Ovary (tissue), 9 donors: ENCODE data around the gene MAD1L1. TPM values are rescaled to one million over a fixed set of nuclear protein-coding genes. Genes with fewer than 3 reads are reported as not detected.

Experiments used
- DNase-seq, 5 donors: peaks; one replicate each; pipeline ENCODE4 v3.0.0-alpha.2; 2019 to 2020
- H3K27ac ChIP-seq, 2 donors: fragments of 200-600 bp; one replicate each; pipeline versions ENCODE4 v1.5.1 to v1.8.0; 2019 to 2022
- H3K27me3 ChIP-seq: fragments of 200-600 bp; one replicate; pipeline ENCODE4 v1.8.0; 2022
- H3K36me3 ChIP-seq: fragments of 200-600 bp; sonication (generic); one replicate; pipeline ENCODE4 v1.5.1; 2019
- H3K4me1 ChIP-seq: one replicate; pipeline ENCODE4 v1.8.1; 2013; ENCODE audit warnings: mild to moderate bottlenecking, moderate library complexity; ENCODE audit not compliant: insufficient read depth
- H3K4me3 ChIP-seq: fragments of 200-600 bp; sonication (generic); one replicate; pipeline ENCODE4 v1.5.1; 2017
- H3K9me3 ChIP-seq, 2 donors: fragments of 200-600 bp in 1 of 2; sonication (generic) in 1 of 2; one replicate each; pipeline versions ENCODE4 v1.5.1 to v1.8.1; 2013 to 2019; ENCODE audit warnings: mild to moderate bottlenecking in 1 of 2, moderate library complexity in 1 of 2
- EP300 ChIP-seq: sonication (generic); formaldehyde crosslinking; IDR thresholded peaks from one replicate; pipeline ENCODE4 v1.6.1; 2017; ENCODE audit warnings: antibody characterized with exemption
- POLR2A ChIP-seq: fragments of 450-650 bp; IDR thresholded peaks from one replicate; pipeline ENCODE4 v1.6.1; 2017; ENCODE audit warnings: antibody characterized with exemption, mild to moderate bottlenecking, moderate library complexity
- WGBS, 3 donors: extraction: QIAGEN DNeasy Blood & Tissue Kit in 1 of 3; methylation state at CpG; one replicate each; pipeline versions ENCODE4 v1.1.5 to v1.1.7; 2013 to 2017; 5-methylcytosine and 5-hydroxymethylcytosine counted together
- intact Hi-C, 4 donors: fragments of 100-400 bp; cut with DNase I; formaldehyde crosslinking; loops; one replicate each; pipeline versions ENCODE4 v1.11.0 to v1.15.1; 2022 to 2023
- polyA plus RNA-seq, 2 donors: library from polyadenylated mRNA; stranded (reverse); fragments of 200-250 nt in 1 of 2; fragments of 350-450 nt in 1 of 2; fragmentation: Illumina TruSeq in 1 of 2; extraction: RNeasy Lipid Tissue Mini Kit (QIAGEN cat#74804) in 1 of 2; gene quantifications; one replicate each; pipeline ENCODE4 v1.2.3, GENCODE V29; 2013 to 2014
- total RNA-seq, 7 donors: library from RNA; depleted of rRNA in 2 of 7; stranded (reverse); fragments of >200 nt in 2 of 7; fragmentation: NEBNext Ultra II Directional in 3 of 7; extraction: Animal tissue kit (Norgen Biotek cat#: 25700) in 3 of 7; gene quantifications; one replicate each; pipeline versions ENCODE4 v1.1.0 to v1.2.4, GENCODE V29; 2016 to 2023
- TF ChIP-seq, protein P1 (sequence below), 3 donors: fragments of 450-650 bp in 2 of 3; fragments of 200-600 bp in 1 of 3; IDR thresholded peaks; one replicate each; pipeline versions ENCODE4 v1.5.1 to v1.8.0; 2016 to 2022; ENCODE audit warnings: antibody characterized with exemption in 3 of 3, mild to moderate bottlenecking in 1 of 3
- donor health status: DM: no; HTN: no; CAD: no; lungs with moderate emphysema.
- donor health status: DM: no; HTN: no; CAD: no.
- donor health status: Bipolar disorder and iron deficiency.
- donor health status: DM: yes; HTN: yes; CAD: no.
- donor health status: DM: no; HTN: no; CAD: no.
- donor health status: DM: yes; HTN: yes; CAD: no.

MAD1L1 gene
- total and polyA plus RNA-seq, 9 donors: 5.9 to 36.6 (median 22.8) TPM

DNA sequence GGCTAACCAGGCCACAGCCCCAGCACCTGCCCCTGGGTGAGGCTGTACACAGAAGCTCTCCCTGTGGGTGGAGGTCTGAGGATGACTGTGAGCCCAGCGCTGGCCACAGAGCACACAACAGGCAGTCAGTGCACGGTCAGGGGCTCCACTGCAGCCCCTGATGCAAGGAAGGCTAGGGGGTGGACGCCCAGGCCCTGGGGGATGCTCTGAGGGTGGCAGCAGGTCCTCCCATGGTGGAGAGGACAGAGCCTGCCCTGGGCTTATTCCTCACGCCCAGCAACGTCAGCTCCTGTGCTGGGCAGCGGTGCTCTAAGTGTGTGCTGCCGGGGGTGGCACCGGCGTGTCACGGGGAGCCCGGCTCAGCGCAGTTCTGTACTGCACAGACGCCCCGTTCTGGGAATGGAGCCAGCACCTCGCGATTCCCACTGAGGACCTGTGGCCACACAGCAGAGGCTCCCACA, 223.2 kb downstream of the MAD1L1 start:
- no peaks in the 10 kb centered on the region for H3K4me1 ChIP-seq
- H3K27ac ChIP-seq: no peak overlapping the region
- H3K9me3 ChIP-seq: no peaks in the 10 kb centered on the region
- TF ChIP-seq EP300 (no peak), POLR2A (no peak)
- TF ChIP-seq, protein P1, sequence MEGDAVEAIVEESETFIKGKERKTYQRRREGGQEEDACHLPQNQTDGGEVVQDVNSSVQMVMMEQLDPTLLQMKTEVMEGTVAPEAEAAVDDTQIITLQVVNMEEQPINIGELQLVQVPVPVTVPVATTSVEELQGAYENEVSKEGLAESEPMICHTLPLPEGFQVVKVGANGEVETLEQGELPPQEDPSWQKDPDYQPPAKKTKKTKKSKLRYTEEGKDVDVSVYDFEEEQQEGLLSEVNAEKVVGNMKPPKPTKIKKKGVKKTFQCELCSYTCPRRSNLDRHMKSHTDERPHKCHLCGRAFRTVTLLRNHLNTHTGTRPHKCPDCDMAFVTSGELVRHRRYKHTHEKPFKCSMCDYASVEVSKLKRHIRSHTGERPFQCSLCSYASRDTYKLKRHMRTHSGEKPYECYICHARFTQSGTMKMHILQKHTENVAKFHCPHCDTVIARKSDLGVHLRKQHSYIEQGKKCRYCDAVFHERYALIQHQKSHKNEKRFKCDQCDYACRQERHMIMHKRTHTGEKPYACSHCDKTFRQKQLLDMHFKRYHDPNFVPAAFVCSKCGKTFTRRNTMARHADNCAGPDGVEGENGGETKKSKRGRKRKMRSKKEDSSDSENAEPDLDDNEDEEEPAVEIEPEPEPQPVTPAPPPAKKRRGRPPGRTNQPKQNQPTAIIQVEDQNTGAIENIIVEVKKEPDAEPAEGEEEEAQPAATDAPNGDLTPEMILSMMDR (IDR thresholded peaks at IDR 0.05): no peak
- no peaks in the 10 kb centered on the region for H3K36me3 ChIP-seq
- no peak overlapping the region for H3K4me3 ChIP-seq
- no peaks in the 10 kb centered on the region for H3K27me3 ChIP-seq
- 88 to 92% (median 90%) methylated on average over 16 of the region's 16 CpGs for WGBS, 3 donors
- intact Hi-C loops: loop anchor here in 1 of 4 donors (5.0 kb wide), 1 partner anchor 182 kb away; no protein-coding TSS in a partner anchor
- DNase-seq: peak in 2 of 5 donors; percentile 30 to 38

DNA sequence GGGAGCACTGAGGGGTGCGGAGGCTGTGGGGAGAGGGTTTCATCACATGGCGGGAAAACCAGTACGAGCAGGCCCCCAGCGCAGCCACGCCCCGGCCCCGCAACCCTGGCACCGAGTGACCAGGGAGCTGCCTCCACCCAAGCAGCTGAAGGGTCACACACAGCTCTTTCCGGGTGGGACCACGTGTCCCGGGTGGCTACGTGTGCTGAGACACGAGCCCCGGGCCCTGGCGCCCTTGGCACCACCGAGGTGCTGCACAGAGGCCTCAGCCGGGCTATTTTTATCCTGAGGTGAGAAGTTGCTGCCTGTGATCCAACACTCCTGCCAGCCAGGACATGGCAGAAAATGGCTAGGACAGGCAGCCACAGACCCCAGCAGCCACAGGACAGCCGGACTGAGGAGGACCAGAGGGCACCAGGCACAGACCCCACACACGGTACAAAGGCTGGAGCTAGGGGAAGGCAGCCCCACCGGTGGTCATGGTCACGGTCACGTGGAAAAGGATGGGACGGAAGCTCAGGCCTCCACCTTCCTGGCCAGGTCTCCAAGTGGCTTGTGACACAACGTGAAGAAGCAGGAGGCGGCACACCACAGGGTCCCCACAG, 223.7 kb downstream of the MAD1L1 start:
- peak in 3 of 5 donors; percentile 12 to 25 (median 16) for DNase-seq
- WGBS, 3 donors: 92 to 96% (median 92%) methylated on average over 25 of the region's 25 CpGs
- no peak overlapping the region for H3K4me3 ChIP-seq
- H3K9me3 ChIP-seq: no peaks in the 10 kb centered on the region
- no peak overlapping the region for H3K27ac ChIP-seq
- no peaks in the 10 kb centered on the region for H3K4me1 ChIP-seq
- TF ChIP-seq EP300: no peak
- TF ChIP-seq, protein P1 (IDR thresholded peaks at IDR 0.05): no peak
- no peak for TF ChIP-seq POLR2A
- intact Hi-C loops: no loop called here
- H3K36me3 ChIP-seq: no peaks in the 10 kb centered on the region
- no peaks in the 10 kb centered on the region for H3K27me3 ChIP-seq

DNA sequence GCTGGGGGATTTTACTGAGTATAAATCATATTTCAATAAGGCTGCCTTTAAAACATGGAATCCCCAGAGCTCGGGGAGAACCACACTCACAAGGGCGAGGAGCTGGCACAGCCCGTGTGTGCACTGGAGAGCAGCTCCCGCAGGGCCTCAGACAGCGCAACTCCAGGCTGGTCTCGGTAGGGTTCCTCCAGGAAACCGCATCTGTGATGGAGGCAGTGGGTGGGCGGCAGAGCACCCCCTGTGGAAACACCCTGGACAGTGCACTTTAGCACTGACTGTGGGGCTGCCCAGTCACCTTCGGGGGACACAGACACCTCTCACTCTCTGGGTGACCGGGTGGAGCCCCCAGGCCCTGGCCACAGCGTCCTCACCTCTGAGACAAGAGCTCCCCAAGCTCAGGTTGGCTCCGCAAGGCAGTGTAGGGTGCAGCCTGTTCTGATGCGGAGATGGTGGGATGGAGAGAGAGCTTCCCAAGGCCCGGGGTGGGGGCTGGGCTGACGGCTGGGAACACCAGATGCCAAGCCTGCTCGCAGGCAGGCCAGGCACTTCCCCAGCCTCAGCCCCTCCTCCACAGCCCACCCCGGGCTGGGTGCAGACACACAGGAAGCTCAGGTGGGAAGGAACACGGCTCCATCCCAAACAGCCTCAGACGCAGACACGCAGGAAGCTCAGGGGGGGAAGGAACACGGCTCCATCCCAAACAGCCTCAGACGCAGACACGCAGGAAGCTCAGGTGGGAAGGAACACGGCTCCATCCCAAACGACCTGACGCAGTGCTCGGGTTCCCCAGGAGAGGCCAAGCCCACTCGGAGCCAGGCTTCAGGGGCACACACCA, 224.4 kb downstream of the MAD1L1 start:
- WGBS, 3 donors: 86 to 92% (median 86%) methylated on average over 24 to 28 of the region's 28 CpGs
- intact Hi-C loops: no loop called here
- no peak overlapping the region for H3K4me3 ChIP-seq
- no peak overlapping the region for H3K27ac ChIP-seq
- peak in 4 of 5 donors; percentile 8 to 14 (median 11) for DNase-seq
- no peaks in the 10 kb centered on the region for H3K27me3 ChIP-seq
- H3K4me1 ChIP-seq: no peaks in the 10 kb centered on the region
- TF ChIP-seq, protein P1 (IDR thresholded peaks at IDR 0.05): no peak
- TF ChIP-seq POLR2A (no peak), EP300 (no peak)
- no peaks in the 10 kb centered on the region for H3K36me3 ChIP-seq
- no peaks in the 10 kb centered on the region for H3K9me3 ChIP-seq

DNA sequence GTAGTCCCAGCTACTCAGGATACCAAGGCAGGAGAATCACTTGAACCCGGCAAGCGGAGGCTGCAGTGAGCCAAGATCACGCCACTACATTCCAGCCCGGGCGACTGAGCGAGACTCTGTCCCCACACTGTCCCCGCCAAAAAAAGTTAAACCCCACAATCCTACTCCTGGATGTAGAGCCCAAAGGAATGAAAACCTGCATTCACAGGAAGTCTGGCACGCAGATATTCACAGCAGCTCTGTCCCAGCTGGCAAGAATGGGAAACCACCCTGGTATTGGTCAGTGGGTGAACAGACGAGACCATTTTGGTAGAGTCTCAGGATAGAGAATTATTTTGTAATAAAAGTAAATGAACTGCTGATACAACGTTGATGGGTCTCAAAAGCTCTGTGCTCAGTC, 225.2 kb downstream of the MAD1L1 start:
- Histone ChIP-seq H3K27ac (no peak overlapping the region), H3K4me1 (no peaks in the 10 kb centered on the region), H3K27me3 (no peaks in the 10 kb centered on the region), H3K4me3 (no peak overlapping the region), H3K9me3 (no peaks in the 10 kb centered on the region), H3K36me3 (no peaks in the 10 kb centered on the region)
- TF ChIP-seq POLR2A: no peak
- TF ChIP-seq, protein P1 (IDR thresholded peaks at IDR 0.05): no peak
- TF ChIP-seq EP300: no peak
- 91 to 96% (median 94%) methylated on average over 10 of the region's 10 CpGs for WGBS, 3 donors
- peak in 2 of 5 donors; percentile 1 for DNase-seq
- intact Hi-C loops: no loop called here
